AG09309 (cell line): ENCODE data around the gene CDK6.
A peak's percentile ranks its signal among the peaks of the same experiment; 100 is the strongest.

Source experiments
- DNase-seq: peaks from one replicate; pipeline ENCODE4 v3.0.0-alpha.2; 2010; ENCODE audit warnings: low read depth
- H3K4me3 ChIP-seq: 2 replicates; pipeline ENCODE4 v1.5.1; 2011; ENCODE audit warnings: mild to moderate bottlenecking, low read depth, low read length, moderate library complexity; ENCODE audit not compliant: control insufficient read depth
- CTCF ChIP-seq: IDR thresholded peaks from 2 replicates; pipeline ENCODE4 v1.5.1; 2011; ENCODE audit warnings: mild to moderate bottlenecking, low read depth, low read length, inconsistent platforms; ENCODE audit not compliant: insufficient read depth, control insufficient read depth; ENCODE audit errors: missing control alignments

Gene CDK6

GRCh38 chr7:92755680-92756079 lies 80.7 kb downstream of the CDK6 start:
- H3K4me3 ChIP-seq = no peak overlapping the region
- no peak for DNase-seq
- TF ChIP-seq CTCF = no peak

- no peak for DNase-seq
- no peak overlapping the region for H3K4me3 ChIP-seq
- no peak for TF ChIP-seq CTCF
Measured at GRCh38 chr7:92754919-92755581, 81.3 kb downstream of the CDK6 start.

- H3K4me3 ChIP-seq = no peak overlapping the region
Measured at GRCh38 chr7:92753614-92754013, 82.8 kb downstream of the CDK6 start.

GRCh38 chr7:92751902-92752901 lies 84.2 kb downstream of the CDK6 start:
- peak; percentile 76 for DNase-seq
- no peak overlapping the region for H3K4me3 ChIP-seq
- TF ChIP-seq CTCF = no peak

More at GRCh38 chr7:92753614-92754013, 82.8 kb downstream of the CDK6 start:
- TF ChIP-seq CTCF = no peak
- DNase-seq = no peak

- TF ChIP-seq CTCF = no peak
- no peak for DNase-seq
- no peak overlapping the region for H3K4me3 ChIP-seq
Measured at GRCh38 chr7:92750946-92751345, 85.4 kb downstream of the CDK6 start.

- no peak for TF ChIP-seq CTCF
- H3K4me3 ChIP-seq = no peak overlapping the region
- DNase-seq = no peak
Measured at GRCh38 chr7:92750447-92750839, 85.9 kb downstream of the CDK6 start.
